ENCODE measurements around the gene AGBL2.

Gene AGBL2

DNA sequence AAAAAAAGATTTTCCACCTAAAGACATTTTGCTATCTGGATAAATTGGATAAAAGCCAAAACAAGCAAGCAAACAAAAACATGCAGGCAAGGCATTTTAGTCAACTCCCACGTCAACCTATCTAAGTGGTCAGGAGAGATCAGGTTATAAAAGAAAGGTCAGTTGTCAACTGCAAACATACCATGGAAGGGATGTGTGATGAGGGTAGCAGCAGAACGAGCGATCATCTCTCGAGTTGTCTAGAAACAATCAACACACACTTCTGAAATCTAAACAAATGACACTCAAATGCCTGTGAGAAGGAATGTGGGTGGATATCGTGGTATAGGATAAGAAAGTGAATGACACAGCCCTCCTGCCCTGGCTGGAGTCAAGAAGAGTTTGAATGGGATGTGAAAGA lies 83.7 kb downstream of the AGBL2 start:
- TF ChIP-seq CTCF (IDR thresholded peaks at IDR 0.05; ENCODE audit: borderline replicate concordance, insufficient read depth, low read depth, low read length) = no peak
- no peak overlapping the region for H3K4me3 ChIP-seq (ENCODE audit: low read depth, low read length)

GRCh38 chr11:47628026-47628425 lies 87.1 kb downstream of the AGBL2 start:
- no peak overlapping the region for H3K4me3 ChIP-seq (ENCODE audit: low read depth, low read length)

DNA sequence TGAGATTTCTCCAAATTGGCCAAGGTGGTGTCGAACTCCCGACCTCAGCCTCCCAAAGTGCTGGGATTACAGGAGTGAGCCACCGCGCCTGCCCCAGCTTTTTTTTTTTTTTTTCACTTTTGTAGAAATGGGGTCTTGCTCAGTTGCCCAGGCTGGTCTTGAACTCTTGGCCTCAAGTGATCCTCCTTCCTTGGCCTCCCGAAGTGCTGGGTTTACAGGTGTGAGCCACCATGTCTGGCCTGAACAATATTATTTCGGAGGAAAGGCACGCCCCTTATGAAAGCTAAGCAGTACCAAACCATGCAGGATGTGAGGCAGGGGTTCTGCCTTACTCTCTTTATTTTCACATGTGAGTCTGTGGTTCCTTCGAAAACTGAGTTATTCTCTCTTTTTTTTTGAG lies 88.9 kb downstream of the AGBL2 start:
- H3K4me3 ChIP-seq (ENCODE audit: low read depth, low read length) = no peak overlapping the region
- TF ChIP-seq CTCF (IDR thresholded peaks at IDR 0.05; ENCODE audit: borderline replicate concordance, insufficient read depth, low read depth, low read length) = no peak

More at GRCh38 chr11:47628026-47628425, 87.1 kb downstream of the AGBL2 start:
- no peak for TF ChIP-seq CTCF (IDR thresholded peaks at IDR 0.05; ENCODE audit: borderline replicate concordance, insufficient read depth, low read depth, low read length)

- no peak for TF ChIP-seq CTCF (IDR thresholded peaks at IDR 0.05; ENCODE audit: borderline replicate concordance, insufficient read depth, low read depth, low read length)
- no peak overlapping the region for H3K4me3 ChIP-seq (ENCODE audit: low read depth, low read length)
Measured at GRCh38 chr11:47620836-47621378, 94.3 kb downstream of the AGBL2 start.

DNA sequence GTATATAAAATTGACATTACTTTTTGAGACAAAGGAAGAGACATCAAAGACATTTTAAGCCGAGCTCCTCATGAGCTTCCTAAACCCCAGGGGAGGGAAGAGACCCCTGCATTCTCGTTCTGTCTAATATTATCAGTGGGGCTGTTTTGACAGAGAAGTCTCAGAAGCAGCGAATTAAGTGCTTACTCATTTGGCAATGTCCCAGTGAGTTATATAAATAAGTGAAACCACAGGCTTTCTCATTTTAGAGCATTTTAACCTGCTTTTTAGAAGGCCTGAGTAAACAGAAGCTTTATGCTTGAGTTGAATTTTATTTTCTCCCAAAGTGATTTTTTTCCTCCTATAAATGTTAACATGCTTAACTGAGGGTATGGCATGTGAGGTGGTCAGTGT lies 97.8 kb downstream of the AGBL2 start:
- no peak overlapping the region for H3K4me3 ChIP-seq (ENCODE audit: low read depth, low read length)
- TF ChIP-seq CTCF (IDR thresholded peaks at IDR 0.05; ENCODE audit: borderline replicate concordance, insufficient read depth, low read depth, low read length) = no peak

DNA sequence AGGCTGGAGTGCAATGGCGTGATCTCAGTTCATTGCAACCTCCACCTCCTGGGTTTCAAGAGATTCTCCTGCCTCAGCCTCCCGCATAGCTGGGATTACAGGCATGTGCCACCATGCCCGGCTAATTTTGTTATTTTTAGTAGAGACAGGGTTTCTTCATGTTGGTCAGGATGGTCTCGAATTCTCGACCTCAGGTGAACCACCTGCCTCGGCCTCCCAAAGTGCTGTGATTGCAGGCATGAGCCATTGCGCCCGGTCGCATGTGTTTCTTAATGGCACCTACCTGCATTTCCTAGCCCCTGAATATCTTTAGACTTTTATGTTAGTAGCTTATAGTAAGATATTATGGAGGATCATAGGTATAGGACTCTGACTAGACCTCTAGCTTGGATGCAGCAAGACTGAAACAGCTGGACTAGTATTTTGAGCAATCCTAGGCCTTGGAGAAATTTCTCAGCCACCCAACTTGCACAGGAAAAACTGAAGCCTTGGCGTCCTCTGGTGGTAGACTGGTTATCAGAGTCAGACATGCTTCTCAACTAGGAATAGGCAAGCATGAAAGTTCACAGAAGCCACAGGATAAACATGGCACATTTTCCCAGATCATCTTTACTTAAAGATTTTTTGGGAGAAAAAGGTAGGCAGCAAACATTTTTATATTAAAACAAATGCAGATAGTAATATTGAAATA lies 98.3 kb downstream of the AGBL2 start:
- TF ChIP-seq CTCF (IDR thresholded peaks at IDR 0.05; ENCODE audit: borderline replicate concordance, insufficient read depth, low read depth, low read length) = peak; percentile 73
- no peak overlapping the region for H3K4me3 ChIP-seq (ENCODE audit: low read depth, low read length)

DNA sequence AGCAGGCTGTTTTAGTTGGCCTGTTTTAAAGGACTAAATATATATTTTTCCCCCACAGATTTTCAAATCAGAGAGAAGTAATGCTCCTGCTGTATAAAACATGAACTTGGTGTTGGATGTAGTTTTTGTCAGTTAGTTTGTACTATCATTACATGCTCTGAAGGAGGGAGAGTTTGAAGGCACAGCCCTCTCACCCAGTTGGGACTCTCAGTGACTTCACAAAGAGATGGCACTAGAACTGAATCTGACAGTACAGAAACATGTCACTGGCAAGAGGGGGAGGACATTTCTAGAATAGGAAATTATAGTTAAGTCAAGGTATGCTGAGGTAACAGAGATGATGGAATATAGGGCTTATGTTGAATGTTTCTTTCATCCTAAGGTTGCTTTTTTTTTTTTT lies 99.9 kb downstream of the AGBL2 start:
- no peak overlapping the region for H3K4me3 ChIP-seq (ENCODE audit: low read depth, low read length)
- no peak for TF ChIP-seq CTCF (IDR thresholded peaks at IDR 0.05; ENCODE audit: borderline replicate concordance, insufficient read depth, low read depth, low read length)
